Panc1 (cell line): ENCODE data around the gene SLC27A5.

Experiments
- CTCF ChIP-seq: fragments of 450-650 bp; IDR thresholded peaks from 2 replicates; pipeline ENCODE4 v1.5.1; 2017; ENCODE audit warnings: mild to moderate bottlenecking
- POLR2AphosphoS5 ChIP-seq: IDR thresholded peaks from 2 replicates; pipeline ENCODE4 v1.6.1; 2012; ENCODE audit warnings: mild to moderate bottlenecking, low read depth, low read length, moderate library complexity
- REST ChIP-seq, 2 experiments: IDR thresholded peaks; 2 replicates each; pipeline ENCODE4 v1.6.1; 2011 to 2012; ENCODE audit warnings: low read depth in 2 of 2, control low read depth in 1 of 2, low read length in 1 of 2, mild to moderate bottlenecking in 1 of 2, moderate library complexity in 1 of 2; ENCODE audit not compliant: insufficient read depth in 1 of 2

GRCh38 chr19:58513694-58514563 lies 2.1 kb upstream of the SLC27A5 start:
- TF ChIP-seq CTCF (peak; percentile 100), REST (IDR thresholded peaks at IDR 0.05; ENCODE audit: insufficient read depth in 1 of 2, low read depth in 2 of 2, low read length in 1 of 2) (no peak), POLR2AphosphoS5 (peak; percentile 93)
